Measurements from ENCODE around the gene KDF1. TPM values are rescaled to one million over a fixed set of nuclear protein-coding genes. Genes with fewer than 3 reads are reported as not detected.
A peak's percentile ranks its signal among the peaks of the same experiment; 100 is the strongest.

KDF1 gene
- total and polyA plus RNA-seq, 2 of the 13 experiments (the other 11 are each of a cell fraction or from before 2014, with no cell fraction given), result 1.9 to 4.9 TPM

DNA sequence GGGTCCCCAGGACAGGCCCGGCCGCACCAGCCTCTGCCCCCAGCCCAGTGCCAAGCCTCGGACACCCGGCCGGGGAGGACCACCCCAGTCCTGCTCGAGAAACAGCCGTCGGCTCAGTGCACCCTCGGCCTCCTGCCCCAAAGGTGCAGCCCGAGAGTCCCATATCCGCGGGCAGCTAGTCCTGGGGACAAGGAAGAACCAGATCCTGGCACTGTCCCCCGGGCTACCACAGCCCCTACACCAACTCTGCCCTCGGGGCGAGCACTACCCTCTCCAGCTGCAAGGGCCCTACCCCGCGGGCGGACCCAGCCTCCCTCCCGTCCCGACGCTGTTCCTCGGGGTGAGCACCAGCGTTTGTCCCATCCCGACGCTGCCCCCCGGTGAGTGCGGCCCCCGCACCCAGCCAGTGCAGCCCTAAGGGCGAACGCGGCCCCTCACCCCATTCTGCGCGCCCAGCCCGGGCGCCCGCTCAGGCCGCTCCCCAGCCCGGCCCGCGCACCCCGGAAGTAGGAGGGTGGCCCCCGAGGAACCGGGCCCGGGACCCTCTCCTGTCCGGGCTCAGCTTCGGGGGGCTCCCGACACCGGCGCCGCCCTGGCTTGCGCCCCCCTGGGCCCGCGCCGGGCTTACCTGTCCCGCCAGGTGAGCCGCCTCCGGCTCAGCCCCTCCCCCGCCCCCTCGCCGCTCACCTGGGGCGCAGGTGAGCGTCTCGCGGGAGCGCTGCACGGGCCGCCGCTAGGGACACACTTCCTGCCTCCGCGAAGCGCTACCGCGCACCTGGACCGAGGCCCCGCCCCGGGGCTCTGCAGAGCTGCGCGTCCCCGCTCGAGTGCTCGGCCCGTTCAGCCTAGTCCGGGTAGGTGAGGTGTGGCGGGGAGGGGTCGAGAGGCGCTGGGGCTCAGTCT, at the start of gene KDF1 (continued):
- TF ChIP-seq, protein P1, sequence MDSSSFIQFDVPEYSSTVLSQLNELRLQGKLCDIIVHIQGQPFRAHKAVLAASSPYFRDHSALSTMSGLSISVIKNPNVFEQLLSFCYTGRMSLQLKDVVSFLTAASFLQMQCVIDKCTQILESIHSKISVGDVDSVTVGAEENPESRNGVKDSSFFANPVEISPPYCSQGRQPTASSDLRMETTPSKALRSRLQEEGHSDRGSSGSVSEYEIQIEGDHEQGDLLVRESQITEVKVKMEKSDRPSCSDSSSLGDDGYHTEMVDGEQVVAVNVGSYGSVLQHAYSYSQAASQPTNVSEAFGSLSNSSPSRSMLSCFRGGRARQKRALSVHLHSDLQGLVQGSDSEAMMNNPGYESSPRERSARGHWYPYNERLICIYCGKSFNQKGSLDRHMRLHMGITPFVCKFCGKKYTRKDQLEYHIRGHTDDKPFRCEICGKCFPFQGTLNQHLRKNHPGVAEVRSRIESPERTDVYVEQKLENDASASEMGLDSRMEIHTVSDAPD (CRISPR knock-in tag; IDR thresholded peaks at IDR 0.05), result no peak
- TF ChIP-seq ERF (CRISPR knock-in tag; IDR thresholded peaks at IDR 0.05) (no peak), CBX5 (CRISPR knock-in tag; IDR thresholded peaks at IDR 0.05; ENCODE audit: borderline replicate concordance) (no peak), ZNF709 (CRISPR knock-in tag; IDR thresholded peaks at IDR 0.05) (0 out of 2 replicates have a peak, but pooled peaks have one; percentile 62), NFATC3 (CRISPR knock-in tag; IDR thresholded peaks at IDR 0.05) (no peak), NPAS2 (CRISPR knock-in tag; IDR thresholded peaks at IDR 0.05; ENCODE audit: borderline replicate concordance) (no peak), RXRB (CRISPR knock-in tag; IDR thresholded peaks at IDR 0.05; ENCODE audit: borderline replicate concordance) (peak; percentile 58; the same call in 1 of the 2 replicates), ZNF24 (IDR thresholded peaks at IDR 0.05) (no peak), POLR2AphosphoS2 (IDR thresholded peaks at IDR 0.05; ENCODE audit: low read depth, low read length) (no peak), ZNF468 (CRISPR knock-in tag; IDR thresholded peaks at IDR 0.05) (0 out of 2 replicates have a peak, but pooled peaks have one; percentile 81), ZFAT (CRISPR knock-in tag; conservative IDR thresholded peaks at IDR 0.05) (no peak), MEIS1 (CRISPR knock-in tag; IDR thresholded peaks at IDR 0.05; ENCODE audit: borderline replicate concordance) (no peak), PAF1 (CRISPR knock-in tag; IDR thresholded peaks at IDR 0.05) (no peak), ZNF124 (CRISPR knock-in tag; IDR thresholded peaks at IDR 0.05) (no peak; the same call in 1 of the 2 replicates), MZF1 (CRISPR knock-in tag; IDR thresholded peaks at IDR 0.05; ENCODE audit: borderline replicate concordance) (no peak), FOXK1 (CRISPR knock-in tag; IDR thresholded peaks at IDR 0.05; ENCODE audit: borderline replicate concordance, low read depth) (0 out of 2 replicates have a peak, but pooled peaks have one; percentile 29), FOSL1 (CRISPR knock-in tag; IDR thresholded peaks at IDR 0.05; ENCODE audit: borderline replicate concordance) (no peak), IKZF4 (CRISPR knock-in tag; IDR thresholded peaks at IDR 0.05; ENCODE audit: borderline replicate concordance, low read depth, not compliant biosample characterization) (no peak), ZNF768 (CRISPR knock-in tag; IDR thresholded peaks at IDR 0.05) (peak; percentile 87; the same call in 1 of the 2 replicates), FOSL2 (CRISPR knock-in tag; IDR thresholded peaks at IDR 0.05) (peak; percentile 6; the same call in 1 of the 2 replicates), ZNF253 (CRISPR knock-in tag; IDR thresholded peaks at IDR 0.05; ENCODE audit: borderline replicate concordance) (0 out of 2 replicates have a peak, but pooled peaks have one; percentile 45)
- TF ChIP-seq, protein P2, sequence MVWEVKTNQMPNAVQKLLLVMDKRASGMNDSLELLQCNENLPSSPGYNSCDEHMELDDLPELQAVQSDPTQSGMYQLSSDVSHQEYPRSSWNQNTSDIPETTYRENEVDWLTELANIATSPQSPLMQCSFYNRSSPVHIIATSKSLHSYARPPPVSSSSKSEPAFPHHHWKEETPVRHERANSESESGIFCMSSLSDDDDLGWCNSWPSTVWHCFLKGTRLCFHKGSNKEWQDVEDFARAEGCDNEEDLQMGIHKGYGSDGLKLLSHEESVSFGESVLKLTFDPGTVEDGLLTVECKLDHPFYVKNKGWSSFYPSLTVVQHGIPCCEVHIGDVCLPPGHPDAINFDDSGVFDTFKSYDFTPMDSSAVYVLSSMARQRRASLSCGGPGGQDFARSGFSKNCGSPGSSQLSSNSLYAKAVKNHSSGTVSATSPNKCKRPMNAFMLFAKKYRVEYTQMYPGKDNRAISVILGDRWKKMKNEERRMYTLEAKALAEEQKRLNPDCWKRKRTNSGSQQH (CRISPR knock-in tag; IDR thresholded peaks at IDR 0.05; ENCODE audit: low read depth), result peak; percentile 23; the same call in 1 of the 2 replicates
- TF ChIP-seq, protein P3, sequence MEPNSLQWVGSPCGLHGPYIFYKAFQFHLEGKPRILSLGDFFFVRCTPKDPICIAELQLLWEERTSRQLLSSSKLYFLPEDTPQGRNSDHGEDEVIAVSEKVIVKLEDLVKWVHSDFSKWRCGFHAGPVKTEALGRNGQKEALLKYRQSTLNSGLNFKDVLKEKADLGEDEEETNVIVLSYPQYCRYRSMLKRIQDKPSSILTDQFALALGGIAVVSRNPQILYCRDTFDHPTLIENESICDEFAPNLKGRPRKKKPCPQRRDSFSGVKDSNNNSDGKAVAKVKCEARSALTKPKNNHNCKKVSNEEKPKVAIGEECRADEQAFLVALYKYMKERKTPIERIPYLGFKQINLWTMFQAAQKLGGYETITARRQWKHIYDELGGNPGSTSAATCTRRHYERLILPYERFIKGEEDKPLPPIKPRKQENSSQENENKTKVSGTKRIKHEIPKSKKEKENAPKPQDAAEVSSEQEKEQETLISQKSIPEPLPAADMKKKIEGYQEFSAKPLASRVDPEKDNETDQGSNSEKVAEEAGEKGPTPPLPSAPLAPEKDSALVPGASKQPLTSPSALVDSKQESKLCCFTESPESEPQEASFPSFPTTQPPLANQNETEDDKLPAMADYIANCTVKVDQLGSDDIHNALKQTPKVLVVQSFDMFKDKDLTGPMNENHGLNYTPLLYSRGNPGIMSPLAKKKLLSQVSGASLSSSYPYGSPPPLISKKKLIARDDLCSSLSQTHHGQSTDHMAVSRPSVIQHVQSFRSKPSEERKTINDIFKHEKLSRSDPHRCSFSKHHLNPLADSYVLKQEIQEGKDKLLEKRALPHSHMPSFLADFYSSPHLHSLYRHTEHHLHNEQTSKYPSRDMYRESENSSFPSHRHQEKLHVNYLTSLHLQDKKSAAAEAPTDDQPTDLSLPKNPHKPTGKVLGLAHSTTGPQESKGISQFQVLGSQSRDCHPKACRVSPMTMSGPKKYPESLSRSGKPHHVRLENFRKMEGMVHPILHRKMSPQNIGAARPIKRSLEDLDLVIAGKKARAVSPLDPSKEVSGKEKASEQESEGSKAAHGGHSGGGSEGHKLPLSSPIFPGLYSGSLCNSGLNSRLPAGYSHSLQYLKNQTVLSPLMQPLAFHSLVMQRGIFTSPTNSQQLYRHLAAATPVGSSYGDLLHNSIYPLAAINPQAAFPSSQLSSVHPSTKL (CRISPR knock-in tag; IDR thresholded peaks at IDR 0.05), result peak; percentile 46
